DOHH2 (cell line): ENCODE results near the gene CCDC30.
"Not testable (repeated sequence)": the region's sequence is repeated elsewhere in the genome, so short reads cannot be mapped to it uniquely, and the experiment has no call there.

ENCODE experiments used
- H3F3A ChIP-seq: fragments of 200-600 bp; sonication (generic), shearing (Covaris generic); 2 replicates; pipeline ENCODE4 v1.6.0; 2016; ENCODE audit warnings: antibody characterized with exemption, mild to moderate bottlenecking; ENCODE audit not compliant: control insufficient read depth, insufficient read depth
- H3K27ac ChIP-seq: fragments of 200-600 bp; sonication (generic); 2 replicates; pipeline ENCODE4 v1.5.1; 2014; ENCODE audit warnings: low read depth, mild to moderate bottlenecking, low read length, moderate library complexity
- H3K27me3 ChIP-seq: fragments of 200-600 bp; sonication (generic); 2 replicates; pipeline ENCODE4 v1.6.1; 2014; ENCODE audit warnings: mild to moderate bottlenecking, low read length, mixed read lengths; ENCODE audit not compliant: control insufficient read depth
- H3K36me3 ChIP-seq: fragments of 200-600 bp; sonication (generic); 2 replicates; pipeline ENCODE4 v1.6.1; 2014; ENCODE audit warnings: mild to moderate bottlenecking, low read length, moderate library complexity, mixed read lengths; ENCODE audit not compliant: control insufficient read depth
- H3K4me1 ChIP-seq: fragments of 200-600 bp; sonication (generic); 2 replicates; pipeline ENCODE4 v1.6.1; 2014; ENCODE audit warnings: mild to moderate bottlenecking, low read length, mixed read lengths; ENCODE audit not compliant: control insufficient read depth
- H3K4me2 ChIP-seq: fragments of 200-600 bp; sonication (generic); 2 replicates; pipeline ENCODE4 v1.6.0; 2014; ENCODE audit warnings: mild to moderate bottlenecking, low read length, moderate library complexity
- H3K4me3 ChIP-seq: fragments of 200-600 bp; sonication (generic); 2 replicates; pipeline ENCODE4 v1.5.1; 2014; ENCODE audit warnings: mild to moderate bottlenecking, low read length, mixed read lengths
- H3K79me2 ChIP-seq: fragments of 200-600 bp; sonication (generic); 2 replicates; pipeline ENCODE4 v1.6.1; 2014; ENCODE audit warnings: mild to moderate bottlenecking, low read length, mixed read lengths; ENCODE audit not compliant: control insufficient read depth
- H3K9me2 ChIP-seq: fragments of 200-600 bp; sonication (generic); replicated peaks from 2 replicates; pipeline ENCODE4 v1.6.1; 2014; ENCODE audit warnings: mild to moderate bottlenecking, low read length, mixed read lengths; ENCODE audit not compliant: control insufficient read depth
- H3K9me3 ChIP-seq: fragments of 200-600 bp; sonication (generic); 2 replicates; pipeline ENCODE4 v1.6.1; 2014; ENCODE audit warnings: antibody characterized with exemption, low read length, mixed read lengths; ENCODE audit not compliant: control insufficient read depth, insufficient read depth
- H4K20me1 ChIP-seq: fragments of 200-600 bp; sonication (generic); 2 replicates; pipeline ENCODE4 v1.6.0; 2014; ENCODE audit warnings: low read depth, mild to moderate bottlenecking, antibody characterized with exemption, low read length, moderate library complexity; ENCODE audit not compliant: control insufficient read depth, insufficient read depth
- EZH2phosphoT487 ChIP-seq: fragments of 200-600 bp; sonication (generic); IDR thresholded peaks from 2 replicates; pipeline ENCODE4 v1.6.1; 2017; ENCODE audit warnings: borderline replicate concordance, mild to moderate bottlenecking, antibody characterized with exemption, low read length, moderate library complexity, mixed read lengths
- TF ChIP-seq, protein P1 (sequence below): fragments of 200-600 bp; sonication (generic); IDR thresholded peaks from one replicate; pipeline ENCODE4 v1.5.1; 2014; ENCODE audit warnings: antibody characterized with exemption, mild to moderate bottlenecking, low read depth, low read length; ENCODE audit not compliant: poor library complexity, severe bottlenecking

CCDC30 gene

DNA sequence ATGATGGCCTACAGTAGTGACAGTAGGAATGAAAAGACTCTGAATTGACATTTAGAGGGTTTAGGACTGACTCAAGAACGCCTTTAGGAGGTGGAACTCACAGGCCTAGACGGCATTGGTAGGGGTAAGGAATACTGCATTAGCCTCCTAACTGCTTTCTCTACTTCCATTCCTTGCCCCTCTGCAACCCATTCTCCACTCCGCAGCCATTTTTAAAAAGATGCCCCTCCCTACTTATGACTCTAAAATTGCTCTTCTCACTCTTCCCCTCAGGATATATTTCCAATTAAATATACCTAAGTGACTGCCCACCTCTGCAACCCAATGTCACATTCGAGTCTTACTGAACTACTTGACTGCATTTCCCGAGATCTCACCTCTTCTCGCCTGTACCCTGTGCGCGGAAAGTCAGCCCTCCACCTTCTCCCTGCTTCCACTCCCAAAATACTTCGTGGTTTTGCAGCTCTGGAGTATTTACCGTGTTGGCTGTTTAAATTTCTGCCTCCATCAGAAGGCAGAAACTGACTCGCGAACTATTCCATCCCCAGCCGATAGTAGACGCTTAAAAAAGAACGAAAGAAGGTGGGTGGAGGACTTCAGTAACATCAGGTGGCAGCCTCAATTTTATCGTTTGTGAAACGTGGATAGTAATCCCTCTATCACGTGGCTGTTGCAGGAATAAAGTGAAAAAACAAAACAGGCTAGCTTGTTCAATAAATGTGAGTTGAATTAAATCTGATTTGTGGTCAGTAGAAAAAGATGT is 218.0 kb downstream of the CCDC30 start:
- Histone ChIP-seq H3K9me3 (no peaks in the 10 kb centered on the region), H3K79me2 (peaks cover 61% of the 10 kb centered on the region), H3K4me3 (peak overlapping the region; percentile 77), H3K9me2 (no peaks in the 10 kb centered on the region), H3K4me2 (peak overlapping the region; percentile 81), H3F3A (peaks cover 8% of the 10 kb centered on the region; the same call in 1 of the 2 replicates), H4K20me1 (peaks cover 30% of the 10 kb centered on the region), H3K36me3 (peaks cover 41% of the 10 kb centered on the region), H3K27me3 (no peaks in the 10 kb centered on the region), H3K27ac (peak overlapping the region; percentile 58), H3K4me1 (peaks cover 45% of the 10 kb centered on the region)
- TF ChIP-seq, protein P1, sequence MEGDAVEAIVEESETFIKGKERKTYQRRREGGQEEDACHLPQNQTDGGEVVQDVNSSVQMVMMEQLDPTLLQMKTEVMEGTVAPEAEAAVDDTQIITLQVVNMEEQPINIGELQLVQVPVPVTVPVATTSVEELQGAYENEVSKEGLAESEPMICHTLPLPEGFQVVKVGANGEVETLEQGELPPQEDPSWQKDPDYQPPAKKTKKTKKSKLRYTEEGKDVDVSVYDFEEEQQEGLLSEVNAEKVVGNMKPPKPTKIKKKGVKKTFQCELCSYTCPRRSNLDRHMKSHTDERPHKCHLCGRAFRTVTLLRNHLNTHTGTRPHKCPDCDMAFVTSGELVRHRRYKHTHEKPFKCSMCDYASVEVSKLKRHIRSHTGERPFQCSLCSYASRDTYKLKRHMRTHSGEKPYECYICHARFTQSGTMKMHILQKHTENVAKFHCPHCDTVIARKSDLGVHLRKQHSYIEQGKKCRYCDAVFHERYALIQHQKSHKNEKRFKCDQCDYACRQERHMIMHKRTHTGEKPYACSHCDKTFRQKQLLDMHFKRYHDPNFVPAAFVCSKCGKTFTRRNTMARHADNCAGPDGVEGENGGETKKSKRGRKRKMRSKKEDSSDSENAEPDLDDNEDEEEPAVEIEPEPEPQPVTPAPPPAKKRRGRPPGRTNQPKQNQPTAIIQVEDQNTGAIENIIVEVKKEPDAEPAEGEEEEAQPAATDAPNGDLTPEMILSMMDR: peak; percentile 21
- no peak for TF ChIP-seq EZH2phosphoT487

DNA sequence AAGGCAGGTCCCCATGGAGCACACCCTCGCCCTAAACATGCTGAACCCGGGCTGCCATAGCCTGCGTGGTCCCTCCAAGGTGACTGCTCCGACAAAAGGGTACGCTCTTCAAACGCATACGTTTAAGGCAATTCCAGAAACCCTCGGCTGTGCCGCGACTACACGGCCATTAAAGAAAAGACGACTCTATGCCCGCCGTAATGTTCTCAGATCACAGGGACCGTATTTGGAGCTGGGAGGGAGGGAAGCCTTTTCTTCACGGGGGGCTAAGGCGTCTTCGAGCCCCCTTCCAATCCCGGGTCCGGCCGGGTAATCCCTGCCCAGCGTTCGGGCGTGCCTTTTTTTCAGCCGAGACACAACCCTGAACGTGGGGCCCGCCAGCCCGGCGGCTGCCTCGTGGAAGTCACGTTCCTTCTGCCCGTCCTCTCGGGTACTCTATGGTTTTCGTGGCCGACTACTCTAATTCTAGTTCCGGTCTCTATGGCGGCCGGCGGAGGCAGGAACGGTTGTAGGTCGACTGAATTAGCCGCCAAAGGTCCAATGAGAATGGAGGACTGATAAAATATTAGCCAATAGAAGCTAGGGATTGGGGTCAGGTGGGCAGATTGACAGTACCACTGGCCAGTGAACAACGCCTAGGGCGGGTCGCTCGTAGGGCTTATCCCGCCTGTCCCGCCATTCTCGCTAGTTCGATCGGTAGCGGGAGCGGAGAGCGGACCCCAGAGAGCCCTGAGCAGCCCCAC is 218.8 kb downstream of the CCDC30 start, which contains the start of gene YBX1:
Gene YBX1, plus strand, starts transcription at position 678 of the 743 bp plus-strand sequence. CDS start 148 bp downstream, outside the sequence.
- H3K27ac ChIP-seq: peak within 1 kb of the TSS; percentile 58
- peaks cover 14% of the 10 kb centered on the region; the same call in 1 of the 2 replicates for H3F3A ChIP-seq
- peaks cover 37% of the 10 kb centered on the region for H4K20me1 ChIP-seq
- peak within 1 kb of the TSS; percentile 91 for H3K4me2 ChIP-seq
- TF ChIP-seq, protein P1: no peak
- no peak for TF ChIP-seq EZH2phosphoT487
- no peaks in the 10 kb centered on the region for H3K9me3 ChIP-seq
- H3K27me3 ChIP-seq: no peaks in the 10 kb centered on the region
- peaks cover 44% of the 10 kb centered on the region for H3K36me3 ChIP-seq
- H3K4me1 ChIP-seq: peaks cover 53% of the 10 kb centered on the region
- peaks cover 69% of the 10 kb centered on the region for H3K79me2 ChIP-seq
- H3K9me2 ChIP-seq: no peaks in the 10 kb centered on the region
- peak within 1 kb of the TSS; percentile 77 for H3K4me3 ChIP-seq

DNA sequence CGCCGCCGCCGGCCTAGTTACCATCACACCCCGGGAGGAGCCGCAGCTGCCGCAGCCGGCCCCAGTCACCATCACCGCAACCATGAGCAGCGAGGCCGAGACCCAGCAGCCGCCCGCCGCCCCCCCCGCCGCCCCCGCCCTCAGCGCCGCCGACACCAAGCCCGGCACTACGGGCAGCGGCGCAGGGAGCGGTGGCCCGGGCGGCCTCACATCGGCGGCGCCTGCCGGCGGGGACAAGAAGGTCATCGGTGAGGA is 219.3 kb downstream of the CCDC30 start:
- not testable (repeated sequence) for H3K9me3 ChIP-seq, H3K27me3 ChIP-seq, H3K27ac ChIP-seq, H3K4me2 ChIP-seq, H3K9me2 ChIP-seq
- Histone ChIP-seq H3K79me2 (peaks cover 74% of the 10 kb centered on the region), H3K4me1 (peaks cover 58% of the 10 kb centered on the region), H3F3A (peaks cover 14% of the 10 kb centered on the region; the same call in 1 of the 2 replicates), H3K4me3 (peak overlapping the region; percentile 77), H3K36me3 (peaks cover 48% of the 10 kb centered on the region), H4K20me1 (peaks cover 42% of the 10 kb centered on the region)
